Measurements from ENCODE around the gene MAST2.
"Not testable (repeated sequence)": the region's sequence is repeated elsewhere in the genome, so short reads cannot be mapped to it uniquely, and the experiment has no call there.

MAST2 gene

GRCh38 chr1:45836451-45836850 is 33.0 kb downstream of the MAST2 start:
- TF ChIP-seq CTCF (IDR thresholded peaks at IDR 0.05; ENCODE audit: borderline replicate concordance, control extremely low read depth, extremely low read depth, insufficient read depth, missing control alignments): no peak
- no peak for DNase-seq (ENCODE audit: low spot score)
- in situ Hi-C loops (cut with MboI; ENCODE audit: low sequenced_read_pairs, unreplicated experiment): no loop called here

- DNase-seq (ENCODE audit: low spot score); in situ Hi-C loops (cut with MboI; ENCODE audit: low sequenced_read_pairs, unreplicated experiment): not testable (repeated sequence)
Measured at GRCh38 chr1:45836861-45837260, 33.4 kb downstream of the MAST2 start.

- in situ Hi-C loops (cut with MboI; ENCODE audit: low sequenced_read_pairs, unreplicated experiment): not testable (repeated sequence)
Measured at GRCh38 chr1:45838322-45838721, 34.9 kb downstream of the MAST2 start.

GRCh38 chr1:45840704-45841103 is 37.3 kb downstream of the MAST2 start:
- TF ChIP-seq CTCF (IDR thresholded peaks at IDR 0.05; ENCODE audit: borderline replicate concordance, control extremely low read depth, extremely low read depth, insufficient read depth, missing control alignments): no peak
- peak; percentile 16 for DNase-seq (ENCODE audit: low spot score)
- in situ Hi-C loops (cut with MboI; ENCODE audit: low sequenced_read_pairs, unreplicated experiment): no loop called here

More at GRCh38 chr1:45838322-45838721, 34.9 kb downstream of the MAST2 start:
- DNase-seq (ENCODE audit: low spot score): not testable (repeated sequence)

- in situ Hi-C loops (cut with MboI; ENCODE audit: low sequenced_read_pairs, unreplicated experiment): no loop called here
- no peak for DNase-seq (ENCODE audit: low spot score)
- TF ChIP-seq CTCF (IDR thresholded peaks at IDR 0.05; ENCODE audit: borderline replicate concordance, control extremely low read depth, extremely low read depth, insufficient read depth, missing control alignments): no peak
Measured at GRCh38 chr1:45842786-45843185, 39.4 kb downstream of the MAST2 start.

GRCh38 chr1:45843474-45843905 is 40.1 kb downstream of the MAST2 start:
- no peak for TF ChIP-seq CTCF (IDR thresholded peaks at IDR 0.05; ENCODE audit: borderline replicate concordance, control extremely low read depth, extremely low read depth, insufficient read depth, missing control alignments)
- peak; percentile 32 for DNase-seq (ENCODE audit: low spot score)
- in situ Hi-C loops (cut with MboI; ENCODE audit: low sequenced_read_pairs, unreplicated experiment): no loop called here

- in situ Hi-C loops (cut with MboI; ENCODE audit: low sequenced_read_pairs, unreplicated experiment); DNase-seq (ENCODE audit: low spot score): not testable (repeated sequence)
Measured at GRCh38 chr1:45844000-45844399, 40.6 kb downstream of the MAST2 start.

- TF ChIP-seq CTCF (IDR thresholded peaks at IDR 0.05; ENCODE audit: borderline replicate concordance, control extremely low read depth, extremely low read depth, insufficient read depth, missing control alignments): no peak
- no peak for DNase-seq (ENCODE audit: low spot score)
- in situ Hi-C loops (cut with MboI; ENCODE audit: low sequenced_read_pairs, unreplicated experiment): no loop called here
Measured at GRCh38 chr1:45846931-45847330, 43.5 kb downstream of the MAST2 start.
